Neural cell (in vitro differentiated cells): Measurements from ENCODE around the gene WFIKKN1. TPM values are rescaled to one million over a fixed set of nuclear protein-coding genes. Genes with fewer than 3 reads are reported as not detected.

Experiments
- H2AFZ ChIP-seq: fragments of 200-600, 300-800 bp; sonication (generic), shearing (Covaris generic); 2 replicates; pipeline ENCODE4 v1.6.0; 2014; ENCODE audit warnings: low read depth, mild to moderate bottlenecking, antibody characterized with exemption, low read length, moderate library complexity
- H3F3A ChIP-seq: fragments of 200-600 bp; shearing (Covaris generic); 2 replicates; pipeline ENCODE4 v1.6.1; 2016; ENCODE audit warnings: mild to moderate bottlenecking, moderate library complexity, mixed read lengths, antibody characterized with exemption, low read length; ENCODE audit not compliant: insufficient read depth, poor library complexity, severe bottlenecking
- H3K27ac ChIP-seq: fragments of 200-600, 300-800 bp; sonication (generic), shearing (Covaris generic); 2 replicates; pipeline ENCODE4 v1.5.1; 2014; ENCODE audit warnings: mild to moderate bottlenecking, low read length, moderate library complexity
- H3K27me3 ChIP-seq: fragments of 300-800, 200-600 bp; sonication (generic), shearing (Covaris generic); 2 replicates; pipeline ENCODE4 v1.6.0; 2014; ENCODE audit warnings: mild to moderate bottlenecking, low read depth, low read length, moderate library complexity; ENCODE audit not compliant: insufficient read depth
- H3K36me3 ChIP-seq: fragments of 300-800, 200-600 bp; sonication (generic), shearing (Covaris generic); 2 replicates; pipeline ENCODE4 v1.5.1; 2014; ENCODE audit warnings: mild to moderate bottlenecking, antibody characterized with exemption, low read length, moderate library complexity; ENCODE audit not compliant: insufficient read depth
- H3K4me2 ChIP-seq: fragments of 300-800, 200-600 bp; sonication (generic), shearing (Covaris generic); 2 replicates; pipeline ENCODE4 v1.6.0; 2014; ENCODE audit warnings: mild to moderate bottlenecking, low read length
- H3K4me3 ChIP-seq: fragments of 300-800, 200-600 bp; sonication (generic), shearing (Covaris generic); 2 replicates; pipeline ENCODE4 v1.5.1; 2014; ENCODE audit warnings: mild to moderate bottlenecking, low read length, moderate library complexity
- H3K79me2 ChIP-seq: fragments of 200-600 bp; shearing (Covaris generic); replicated peaks from 2 replicates; pipeline ENCODE4 v1.6.0; 2014; ENCODE audit warnings: mild to moderate bottlenecking, low read length, moderate library complexity; ENCODE audit not compliant: insufficient read depth
- H3K9ac ChIP-seq: fragments of 300-800, 200-600 bp; sonication (generic), shearing (Covaris generic); 2 replicates; pipeline ENCODE4 v1.6.1; 2016; ENCODE audit warnings: mild to moderate bottlenecking, low read length, mixed read lengths
- H3K9me2 ChIP-seq: fragments of 200-600 bp; shearing (Covaris generic); 2 replicates; pipeline ENCODE4 v1.6.1; 2016; ENCODE audit warnings: mild to moderate bottlenecking, low read length, mixed read lengths; ENCODE audit not compliant: insufficient read depth
- H3K9me3 ChIP-seq: fragments of 200-600, 300-800 bp; sonication (generic), shearing (Covaris generic); 2 replicates; pipeline ENCODE4 v1.6.1; 2016; ENCODE audit warnings: mild to moderate bottlenecking, mixed run types, low read length, moderate library complexity, mixed read lengths
- H4K20me1 ChIP-seq: fragments of 200-600 bp; shearing (Covaris generic); 2 replicates; pipeline ENCODE4 v1.6.1; 2016; ENCODE audit warnings: mild to moderate bottlenecking, mixed run types; ENCODE audit not compliant: insufficient read depth
- CTCF ChIP-seq: fragments of 450-650 bp; IDR thresholded peaks from 2 replicates; pipeline ENCODE4 v1.5.1; 2014; ENCODE audit warnings: antibody characterized with exemption, mild to moderate bottlenecking, moderate library complexity; ENCODE audit not compliant: poor library complexity, severe bottlenecking
- EP300 ChIP-seq: fragments of 450-650 bp; conservative IDR thresholded peaks from 2 replicates; pipeline ENCODE4 v1.6.1; 2014; ENCODE audit warnings: antibody characterized with exemption, mild to moderate bottlenecking, moderate library complexity; ENCODE audit not compliant: poor library complexity, severe bottlenecking
- EZH2 ChIP-seq: fragments of 200-600, 300-800 bp; shearing (Covaris generic), sonication (generic); IDR thresholded peaks from 2 replicates; pipeline ENCODE4 v1.6.1; 2014; ENCODE audit warnings: antibody characterized with exemption, low read length, borderline replicate concordance, mild to moderate bottlenecking; ENCODE audit not compliant: insufficient read depth, poor library complexity, severe bottlenecking
- MXI1 ChIP-seq: fragments of 450-650 bp; conservative IDR thresholded peaks from 2 replicates; pipeline ENCODE4 v1.6.1; 2014; ENCODE audit warnings: antibody characterized with exemption, mild to moderate bottlenecking; ENCODE audit not compliant: poor library complexity, severe bottlenecking
- POLR2AphosphoS5 ChIP-seq: IDR thresholded peaks from 2 replicates; pipeline ENCODE4 v1.6.1; 2012
- RAD21 ChIP-seq: fragments of 450-650 bp; conservative IDR thresholded peaks from 2 replicates; pipeline ENCODE4 v1.6.1; 2014; ENCODE audit warnings: antibody characterized with exemption, mild to moderate bottlenecking, moderate library complexity
- REST ChIP-seq: IDR thresholded peaks from 2 replicates; pipeline ENCODE4 v1.6.1; 2012; ENCODE audit warnings: borderline replicate concordance
- SMC3 ChIP-seq: fragments of 450-650 bp; conservative IDR thresholded peaks from 2 replicates; pipeline ENCODE4 v1.6.1; 2014; ENCODE audit warnings: antibody characterized with exemption, mild to moderate bottlenecking, moderate library complexity; ENCODE audit not compliant: poor library complexity
- TAF1 ChIP-seq: IDR thresholded peaks from 2 replicates; pipeline ENCODE4 v1.6.1; 2012; ENCODE audit warnings: low read depth
- polyA plus RNA-seq: library from polyadenylated mRNA; depleted of rRNA; stranded (reverse); fragments of >200 nt; gene quantifications from 2 replicates; pipeline ENCODE4 v1.2.3, GENCODE V29; 2014

Gene WFIKKN1
- polyA plus RNA-seq, 1 donor from 2014 or later, result 0.43 TPM

- no peak for TF ChIP-seq CTCF
These were observed 30.0 kb upstream of the WFIKKN1 start (continued) for GRCh38 chr16:600781-601180.

- TF ChIP-seq REST (no peak), POLR2AphosphoS5 (no peak), EZH2 (no peak), TAF1 (no peak), SMC3 (no peak), EP300 (no peak), CTCF (no peak), MXI1 (no peak), RAD21 (no peak)
- peaks cover 5% of the 10 kb centered on the region for H3K36me3 ChIP-seq
- no peaks in the 10 kb centered on the region for H3F3A ChIP-seq
- no peak overlapping the region for H3K4me3 ChIP-seq
- no peak overlapping the region for H2AFZ ChIP-seq
- H4K20me1 ChIP-seq, result no peaks in the 10 kb centered on the region
- no peaks in the 10 kb centered on the region for H3K9me3 ChIP-seq
- H3K27ac ChIP-seq, result no peak overlapping the region
- no peak overlapping the region for H3K9ac ChIP-seq
- H3K79me2 ChIP-seq, result no peaks in the 10 kb centered on the region
- no peaks in the 10 kb centered on the region for H3K27me3 ChIP-seq
- H3K4me2 ChIP-seq, result no peak overlapping the region
- no peaks in the 10 kb centered on the region for H3K9me2 ChIP-seq
These were observed 26.9 kb upstream of the WFIKKN1 start for GRCh38 chr16:603933-604332.

- Histone ChIP-seq H3K9me2 (no peaks in the 10 kb centered on the region), H3K36me3 (no peaks in the 10 kb centered on the region), H3K4me3 (no peak overlapping the region), H3K79me2 (no peaks in the 10 kb centered on the region), H4K20me1 (no peaks in the 10 kb centered on the region), H3F3A (no peaks in the 10 kb centered on the region), H3K4me2 (no peak overlapping the region), H3K27me3 (no peaks in the 10 kb centered on the region), H3K9me3 (no peaks in the 10 kb centered on the region), H3K27ac (no peak overlapping the region), H2AFZ (no peak overlapping the region), H3K9ac (no peak overlapping the region)
- TF ChIP-seq TAF1 (no peak), RAD21 (no peak), EZH2 (no peak), MXI1 (no peak), CTCF (no peak), EP300 (no peak), SMC3 (no peak), POLR2AphosphoS5 (no peak), REST (no peak)
These were observed 24.0 kb upstream of the WFIKKN1 start for GRCh38 chr16:606656-607307.
